ENCODE data around the gene ZNF276. TPM values are rescaled to one million over a fixed set of nuclear protein-coding genes. Genes with fewer than 3 reads are reported as not detected.
"Not testable (repeated sequence)": the region's sequence is repeated elsewhere in the genome, so short reads cannot be mapped to it uniquely, and the experiment has no call there.

ZNF276 gene
- total RNA-seq, 1 experiment from 2014 or later = 30.6 TPM

DNA sequence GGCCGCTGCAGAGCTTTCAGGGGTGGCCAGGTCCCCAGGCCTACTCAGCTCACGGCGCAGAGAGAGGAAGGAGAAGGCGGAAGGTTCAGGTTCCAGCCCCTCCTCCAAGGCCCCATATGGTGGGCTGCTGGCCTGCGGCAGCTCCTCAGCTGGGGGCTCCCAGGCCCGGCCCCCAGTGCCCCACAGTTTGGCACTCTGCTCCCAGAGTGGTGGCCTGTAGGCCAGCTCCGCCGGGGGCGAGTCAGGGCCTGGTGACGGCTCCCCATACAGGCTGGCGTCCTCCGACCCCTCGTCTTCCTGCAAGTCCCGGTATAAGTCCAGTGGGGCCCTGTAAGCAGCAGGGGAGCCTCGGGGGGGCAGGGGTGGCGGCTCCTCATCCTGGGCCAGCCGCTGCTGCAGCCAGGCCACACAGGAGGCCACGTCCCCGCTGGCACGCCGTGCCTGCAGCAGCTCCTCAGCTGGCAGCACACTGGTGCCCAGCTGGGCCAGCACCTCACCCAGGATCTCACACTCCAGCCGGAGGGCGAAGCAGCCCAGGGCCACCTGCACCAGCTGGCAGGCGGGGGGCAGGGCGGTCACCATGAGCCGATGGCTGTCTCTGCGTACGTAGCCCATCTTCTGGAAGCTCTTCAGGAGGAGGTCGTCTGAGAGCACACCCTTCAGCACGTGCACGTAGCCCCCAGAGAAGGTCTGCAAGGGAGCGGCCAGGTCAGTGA is 23.6 kb upstream of the ZNF276 start:
- no peaks in the 10 kb centered on the region for H3K4me1 Mint-ChIP-seq (ENCODE audit: low read depth, unreplicated experiment)
- CTCF ChIA-PET = interaction anchor here (0.6 to 0.8 kb wide), 2 partner anchors 8 to 160 kb away, joined by 4 to 6 read pairs; no protein-coding TSS in a partner anchor
- no peaks in the 10 kb centered on the region for H3K27me3 Mint-ChIP-seq (ENCODE audit: unreplicated experiment)
- no peak for DNase-seq
- intact Hi-C loops (cut with micrococcal nuclease; ENCODE audit: unreplicated experiment) = no loop called here
- no peaks in the 10 kb centered on the region for H3K9me3 Mint-ChIP-seq (ENCODE audit: low read depth, unreplicated experiment)
- H3K36me3 Mint-ChIP-seq (ENCODE audit: insufficient read depth, unreplicated experiment) = peaks cover 93% of the 10 kb centered on the region
- H3K27ac Mint-ChIP-seq (ENCODE audit: unreplicated experiment) = no peak overlapping the region
- BruUV-seq (replicated peaks) = no TSS peak
- H3K4me3 Mint-ChIP-seq (ENCODE audit: low read depth, unreplicated experiment) = no peak overlapping the region
- TF ChIP-seq CTCF (IDR thresholded peaks at IDR 0.05; ENCODE audit: unreplicated experiment) = no peak

GRCh38 chr16:89698717-89699116 is 22.6 kb upstream of the ZNF276 start:
- BruUV-seq (replicated peaks); DNase-seq; H3K4me1 Mint-ChIP-seq (ENCODE audit: low read depth, unreplicated experiment); intact Hi-C loops (cut with micrococcal nuclease; ENCODE audit: unreplicated experiment); H3K9me3 Mint-ChIP-seq (ENCODE audit: low read depth, unreplicated experiment); H3K27me3 Mint-ChIP-seq (ENCODE audit: unreplicated experiment): not testable (repeated sequence)
- peaks cover 84% of the 10 kb centered on the region for H3K36me3 Mint-ChIP-seq (ENCODE audit: insufficient read depth, unreplicated experiment)
- H3K4me3 Mint-ChIP-seq (ENCODE audit: low read depth, unreplicated experiment) = peak overlapping the region; percentile 25
- CTCF ChIA-PET = interaction anchor here (0.6 to 0.8 kb wide), 2 partner anchors 9 to 72 kb away, joined by 3 to 6 read pairs; no protein-coding TSS in a partner anchor
- peak overlapping the region; percentile 48 for H3K27ac Mint-ChIP-seq (ENCODE audit: unreplicated experiment)

- DNase-seq; H3K4me1 Mint-ChIP-seq (ENCODE audit: low read depth, unreplicated experiment); H3K27me3 Mint-ChIP-seq (ENCODE audit: unreplicated experiment); BruUV-seq (replicated peaks); intact Hi-C loops (cut with micrococcal nuclease; ENCODE audit: unreplicated experiment); H3K9me3 Mint-ChIP-seq (ENCODE audit: low read depth, unreplicated experiment): not testable (repeated sequence)
- Mint-ChIP-seq H3K36me3 (ENCODE audit: insufficient read depth, unreplicated experiment) (peaks cover 84% of the 10 kb centered on the region), H3K4me3 (ENCODE audit: low read depth, unreplicated experiment) (peak overlapping the region; percentile 87), H3K27ac (ENCODE audit: unreplicated experiment) (peak overlapping the region; percentile 93)
- CTCF ChIA-PET = interaction anchor here (0.5 to 2.4 kb wide), 15 partner anchors 10 to 1034 kb away, joined by 3 to 17 read pairs (median 4); partner anchors contain the start of genes CDK10, FANCA and VPS9D1
Measured at GRCh38 chr16:89699629-89700099, 21.7 kb upstream of the ZNF276 start.

GRCh38 chr16:89700100-89700648 is 21.2 kb upstream of the ZNF276 start:
- peak overlapping the region; percentile 93 for H3K27ac Mint-ChIP-seq (ENCODE audit: unreplicated experiment)
- H3K36me3 Mint-ChIP-seq (ENCODE audit: insufficient read depth, unreplicated experiment) = peaks cover 83% of the 10 kb centered on the region
- H3K4me3 Mint-ChIP-seq (ENCODE audit: low read depth, unreplicated experiment) = peak overlapping the region; percentile 87
- H3K4me1 Mint-ChIP-seq (ENCODE audit: low read depth, unreplicated experiment) = no peaks in the 10 kb centered on the region
- peak; percentile 83 for TF ChIP-seq CTCF (IDR thresholded peaks at IDR 0.05; ENCODE audit: unreplicated experiment)
- CTCF ChIA-PET = interaction anchor here (0.5 to 2.4 kb wide), 16 partner anchors 9 to 1034 kb away, joined by 3 to 17 read pairs (median 4); partner anchors contain the start of genes CDK10, FANCA and VPS9D1
- no peaks in the 10 kb centered on the region for H3K9me3 Mint-ChIP-seq (ENCODE audit: low read depth, unreplicated experiment)
- intact Hi-C loops (cut with micrococcal nuclease; ENCODE audit: unreplicated experiment) = no loop called here
- DNase-seq = peak; percentile 100
- no TSS peak for BruUV-seq (replicated peaks)
- no peaks in the 10 kb centered on the region for H3K27me3 Mint-ChIP-seq (ENCODE audit: unreplicated experiment)

- H3K4me3 Mint-ChIP-seq (ENCODE audit: low read depth, unreplicated experiment) = peak overlapping the region; percentile 87
- peaks cover 81% of the 10 kb centered on the region for H3K36me3 Mint-ChIP-seq (ENCODE audit: insufficient read depth, unreplicated experiment)
- BruUV-seq (replicated peaks) = no TSS peak
- H3K27ac Mint-ChIP-seq (ENCODE audit: unreplicated experiment) = peak overlapping the region; percentile 93
- TF ChIP-seq CTCF (IDR thresholded peaks at IDR 0.05; ENCODE audit: unreplicated experiment) = no peak
- intact Hi-C loops (cut with micrococcal nuclease; ENCODE audit: unreplicated experiment) = no loop called here
- no peaks in the 10 kb centered on the region for H3K4me1 Mint-ChIP-seq (ENCODE audit: low read depth, unreplicated experiment)
- CTCF ChIA-PET = interaction anchor here (0.5 to 2.4 kb wide), 16 partner anchors 9 to 1342 kb away, joined by 3 to 17 read pairs (median 4); partner anchors contain the start of genes CDK10, FANCA and VPS9D1
- no peaks in the 10 kb centered on the region for H3K9me3 Mint-ChIP-seq (ENCODE audit: low read depth, unreplicated experiment)
- no peaks in the 10 kb centered on the region for H3K27me3 Mint-ChIP-seq (ENCODE audit: unreplicated experiment)
- peak; percentile 77 for DNase-seq
Measured at GRCh38 chr16:89700649-89701424, 20.5 kb upstream of the ZNF276 start.

Measured in Calu3 (cell line).